ENCODE results near the gene VEPH1. TPM values are rescaled to one million over a fixed set of nuclear protein-coding genes. Genes with fewer than 3 reads are reported as not detected.

Gene VEPH1
- total RNA-seq, 1 experiment from 2014 or later = 7.7 TPM

DNA sequence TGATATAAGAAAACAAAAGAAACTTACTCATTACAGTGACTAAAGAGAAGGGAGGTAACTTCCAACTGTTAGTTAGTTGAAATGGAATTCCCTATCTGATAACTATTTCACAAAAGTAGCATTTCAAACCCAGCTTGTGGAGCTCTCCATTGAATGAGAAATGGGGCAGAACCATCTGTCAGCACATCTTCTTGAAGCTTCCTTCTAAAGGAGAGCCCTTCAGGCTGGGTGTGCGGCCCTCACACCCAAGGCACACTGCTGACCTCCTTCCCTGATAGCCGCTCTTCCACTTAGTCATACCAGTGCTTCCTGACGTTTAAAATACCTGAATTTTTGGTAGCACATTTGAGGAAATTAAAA lies 28.1 kb upstream of the VEPH1 start:
- Histone ChIP-seq H3K23me2 (ENCODE audit: insufficient read length, low read depth, low read length, poor library complexity, severe bottlenecking) (no peaks in the 10 kb centered on the region), H4K5ac (ENCODE audit: insufficient read length, low read depth, low read length) (no peak overlapping the region), H3K79me2 (ENCODE audit: insufficient read depth, low read length) (no peaks in the 10 kb centered on the region), H2BK12ac (ENCODE audit: insufficient read length, low read depth, low read length) (no peak overlapping the region), H3K4me1 (ENCODE audit: insufficient read depth, low read length) (no peaks in the 10 kb centered on the region), H3K23ac (ENCODE audit: insufficient read length, low read depth, low read length) (no peak overlapping the region), H4K8ac (replicated peaks; ENCODE audit: insufficient read length, low read depth, low read length) (no peak overlapping the region), H3K79me1 (ENCODE audit: insufficient read depth, low read depth, low read length, poor library complexity, severe bottlenecking) (no peaks in the 10 kb centered on the region), H4K91ac (ENCODE audit: insufficient read length, low read depth, low read length) (no peak overlapping the region), H2BK15ac (ENCODE audit: low read depth, low read length) (no peak overlapping the region), H3K18ac (ENCODE audit: insufficient read length, low read depth, low read length) (no peak overlapping the region), H2AK5ac (ENCODE audit: insufficient read length, low read length) (no peak overlapping the region), H3K4ac (ENCODE audit: low read depth, low read length) (no peak overlapping the region), H2BK5ac (ENCODE audit: insufficient read length, low read length) (no peak overlapping the region), H2BK20ac (ENCODE audit: low read depth, low read length, poor library complexity, severe bottlenecking) (no peak overlapping the region), H3K27ac (ENCODE audit: insufficient read length, low read depth, low read length) (no peak overlapping the region), H3K4me2 (ENCODE audit: insufficient read depth, insufficient read length, low read length) (no peak overlapping the region), H3T11ph (ENCODE audit: low read length) (no peak overlapping the region), H2AFZ (ENCODE audit: low read length) (no peak overlapping the region), H4K20me1 (ENCODE audit: control insufficient read depth, insufficient read depth, insufficient read length) (no peaks in the 10 kb centered on the region), H3K27me3 (ENCODE audit: insufficient read depth, low read length) (no peaks in the 10 kb centered on the region), H3K9ac (ENCODE audit: extremely low read depth, insufficient read length, low read length) (no peak overlapping the region), H3K56ac (ENCODE audit: insufficient read length, low read depth, low read length) (no peak overlapping the region), H2BK120ac (ENCODE audit: low read depth, low read length, poor library complexity, severe bottlenecking) (no peak overlapping the region), H3K9me3 (ENCODE audit: control insufficient read depth, low read depth, low read length) (no peaks in the 10 kb centered on the region), H3K14ac (ENCODE audit: insufficient read depth, low read length) (no peak overlapping the region)
- H3K36me3 Mint-ChIP-seq (ENCODE audit: insufficient read depth in 1 of 3, low read depth in 3 of 3) = no peaks in the 10 kb centered on the region
- no peaks in the 10 kb centered on the region for H3K9me3 Mint-ChIP-seq
- no peaks in the 10 kb centered on the region for H3K27me3 Mint-ChIP-seq (ENCODE audit: low read depth)
- no peaks in the 10 kb centered on the region for H3K4me1 Mint-ChIP-seq
- H3K27ac Mint-ChIP-seq = no peak overlapping the region
- TF ChIP-seq, protein P1, sequence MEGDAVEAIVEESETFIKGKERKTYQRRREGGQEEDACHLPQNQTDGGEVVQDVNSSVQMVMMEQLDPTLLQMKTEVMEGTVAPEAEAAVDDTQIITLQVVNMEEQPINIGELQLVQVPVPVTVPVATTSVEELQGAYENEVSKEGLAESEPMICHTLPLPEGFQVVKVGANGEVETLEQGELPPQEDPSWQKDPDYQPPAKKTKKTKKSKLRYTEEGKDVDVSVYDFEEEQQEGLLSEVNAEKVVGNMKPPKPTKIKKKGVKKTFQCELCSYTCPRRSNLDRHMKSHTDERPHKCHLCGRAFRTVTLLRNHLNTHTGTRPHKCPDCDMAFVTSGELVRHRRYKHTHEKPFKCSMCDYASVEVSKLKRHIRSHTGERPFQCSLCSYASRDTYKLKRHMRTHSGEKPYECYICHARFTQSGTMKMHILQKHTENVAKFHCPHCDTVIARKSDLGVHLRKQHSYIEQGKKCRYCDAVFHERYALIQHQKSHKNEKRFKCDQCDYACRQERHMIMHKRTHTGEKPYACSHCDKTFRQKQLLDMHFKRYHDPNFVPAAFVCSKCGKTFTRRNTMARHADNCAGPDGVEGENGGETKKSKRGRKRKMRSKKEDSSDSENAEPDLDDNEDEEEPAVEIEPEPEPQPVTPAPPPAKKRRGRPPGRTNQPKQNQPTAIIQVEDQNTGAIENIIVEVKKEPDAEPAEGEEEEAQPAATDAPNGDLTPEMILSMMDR (conservative IDR thresholded peaks at IDR 0.05) = no peak
- no CpG with 5 or more reads among the region's 3 CpGs for WGBS (ENCODE audit: extremely low coverage, insufficient read length, low lambda C conversion rate)
- DNase-seq = no peak
- no peak overlapping the region for H3K4me3 Mint-ChIP-seq
